H1 (cell line): ENCODE measurements around the gene ZSCAN21. TPM values are rescaled to one million over a fixed set of nuclear protein-coding genes. Genes with fewer than 3 reads are reported as not detected.

ENCODE experiments used
- CTCF ChIA-PET: fragments of 300-600 bp; sonication (Branson Sonifier 250); formaldehyde crosslinking; loops from one replicate; lab custom pipeline; 2021; ENCODE audit not compliant: partially characterized antibody; lab: Charles Lee
- POLR2A ChIA-PET: fragments of 300-600 bp; sonication (Branson Sonifier 250); formaldehyde crosslinking; loops from one replicate; lab custom pipeline; 2021; ENCODE audit warnings: inconsistent platforms; ENCODE audit not compliant: partially characterized antibody; lab: Charles Lee
- DNase-seq, 2 experiments: peaks; one replicate each; pipeline versions ENCODE4 v3.0.0 to v3.0.0-alpha.2; 2010 to 2022; ENCODE audit warnings: low spot score in 2 of 2, low read depth in 1 of 2, mixed read lengths in 1 of 2
- FAIRE-seq: peaks from 2 replicates; lab custom pipeline; 2011; peaks lifted over from hg19 to GRCh38; lab: Jason Lieb, UNC
- H2AFZ ChIP-seq: 2 replicates; pipeline ENCODE4 v1.8.1; 2012; ENCODE audit warnings: low read length, inconsistent platforms
- H2AK5ac ChIP-seq: 2 replicates; pipeline ENCODE4 v1.6.1; 2013; ENCODE audit warnings: low read depth, low read length
- H2BK120ac ChIP-seq: replicated peaks from 2 replicates; pipeline ENCODE3; 2013; ENCODE audit warnings: low read depth, low read length, inconsistent platforms
- H2BK12ac ChIP-seq: 2 replicates; pipeline ENCODE4 v1.6.1; 2013; ENCODE audit warnings: low read depth, low read length
- H2BK15ac ChIP-seq: 2 replicates; pipeline ENCODE4 v1.6.1; 2013; ENCODE audit warnings: low read length
- H2BK20ac ChIP-seq: 2 replicates; pipeline ENCODE4 v1.6.1; 2013; ENCODE audit warnings: low read length
- H2BK5ac ChIP-seq: 2 replicates; pipeline ENCODE4 v1.6.1; 2013; ENCODE audit warnings: low read depth, low read length
- H3K14ac ChIP-seq: 2 replicates; pipeline ENCODE4 v1.6.1; 2013; ENCODE audit warnings: inconsistent platforms; ENCODE audit not compliant: insufficient read length
- H3K18ac ChIP-seq: 2 replicates; pipeline ENCODE4 v1.6.1; 2013; ENCODE audit warnings: low read length; ENCODE audit errors: extremely low read depth
- H3K23ac ChIP-seq: 2 replicates; pipeline ENCODE4 v1.6.1; 2013; ENCODE audit warnings: inconsistent platforms; ENCODE audit not compliant: insufficient read length
- H3K23me2 ChIP-seq: 2 replicates; pipeline ENCODE4 v1.6.1; 2013; ENCODE audit warnings: low read depth, low read length
- H3K27ac ChIP-seq: 2 replicates; pipeline ENCODE4 v1.6.1; 2011; ENCODE audit warnings: low read depth, low read length, inconsistent platforms
- H3K27me3 ChIP-seq, 4 experiments: replicated peaks in 1 of 4; 1 replicate in 1 of 4; 2 replicates in 3 of 4; pipeline versions ENCODE4 v1.6.1 to v1.8.1; 2011 to 2013; ENCODE audit warnings: low read length in 3 of 4, mild to moderate bottlenecking in 3 of 4, inconsistent platforms in 2 of 4, mixed read lengths in 2 of 4, moderate library complexity in 1 of 4; ENCODE audit not compliant: control insufficient read depth in 3 of 4, insufficient read depth in 3 of 4; ENCODE audit errors: extremely low read depth in 1 of 4
- H3K36me3 ChIP-seq, 4 experiments: 2 replicates each; pipeline versions ENCODE4 v1.6.1 to v1.8.1; 2011 to 2013; ENCODE audit warnings: mild to moderate bottlenecking in 4 of 4, low read length in 3 of 4, moderate library complexity in 2 of 4, control low read depth in 1 of 4, inconsistent platforms in 1 of 4; ENCODE audit not compliant: insufficient read depth in 4 of 4, control insufficient read depth in 2 of 4
- H3K4ac ChIP-seq: replicated peaks from 2 replicates; pipeline ENCODE3; 2013; ENCODE audit warnings: low read length, low read depth, mixed read lengths, inconsistent platforms; ENCODE audit not compliant: insufficient read length
- H3K4me1 ChIP-seq, 4 experiments: replicated peaks in 1 of 4; 1 replicate in 1 of 4; 2 replicates in 3 of 4; pipeline versions ENCODE4 v1.6.1 to v1.8.1; 2011 to 2013; ENCODE audit warnings: low read length in 3 of 4, inconsistent platforms in 2 of 4, mixed read lengths in 1 of 4; ENCODE audit not compliant: insufficient read depth in 4 of 4, control insufficient read depth in 3 of 4
- H3K4me2 ChIP-seq, 2 experiments: 2 replicates each; pipeline versions ENCODE4 v1.6.1 to v1.8.1; 2011 to 2013; ENCODE audit warnings: low read depth in 2 of 2, low read length in 2 of 2, control low read depth in 1 of 2, inconsistent platforms in 1 of 2, mild to moderate bottlenecking in 1 of 2; ENCODE audit not compliant: insufficient read depth in 1 of 2
- H3K4me3 ChIP-seq, 4 experiments: fragments of 200-600, 300-600 bp in 1 of 4; sonication (generic), shearing (Covaris generic), sonication (Bioruptor Twin) in 1 of 4; 2 replicates each; pipeline versions ENCODE4 v1.5.1 to v1.8.1; 2011 to 2016; ENCODE audit warnings: low read length in 4 of 4, low read depth in 3 of 4, control low read depth in 2 of 4, inconsistent platforms in 2 of 4, mild to moderate bottlenecking in 2 of 4, mixed read lengths in 1 of 4, moderate library complexity in 1 of 4; ENCODE audit not compliant: insufficient read depth in 2 of 4; ENCODE audit errors: extremely low read depth in 1 of 4
- H3K56ac ChIP-seq: replicated peaks from 2 replicates; pipeline ENCODE3; 2013; ENCODE audit warnings: low read depth, mild to moderate bottlenecking, mixed read lengths, low read length, inconsistent platforms; ENCODE audit not compliant: insufficient read length
- H3K79me1 ChIP-seq: 2 replicates; pipeline ENCODE4 v1.6.1; 2013; ENCODE audit warnings: low read depth, low read length, control low read depth
- H3K79me2 ChIP-seq, 2 experiments: 2 replicates each; pipeline versions ENCODE4 v1.6.1 to v1.8.1; 2012 to 2013; ENCODE audit warnings: low read length in 2 of 2, mild to moderate bottlenecking in 2 of 2, inconsistent platforms in 1 of 2; ENCODE audit not compliant: insufficient read depth in 2 of 2, control insufficient read depth in 1 of 2
- H3K9ac ChIP-seq, 4 experiments: replicated peaks in 1 of 4; 1 replicate in 1 of 4; 2 replicates in 3 of 4; pipeline versions ENCODE4 v1.6.1 to v1.8.1; 2011 to 2013; ENCODE audit warnings: low read depth in 3 of 4, low read length in 3 of 4, control low read depth in 2 of 4, mild to moderate bottlenecking in 2 of 4, moderate library complexity in 2 of 4, inconsistent platforms in 1 of 4; ENCODE audit errors: extremely low read depth in 1 of 4
- H3K9me3 ChIP-seq, 2 experiments: 2 replicates each; pipeline versions ENCODE4 v1.6.1 to v1.8.1; 2012 to 2013; ENCODE audit warnings: mild to moderate bottlenecking in 2 of 2, moderate library complexity in 2 of 2, control low read depth in 1 of 2, inconsistent platforms in 1 of 2, low read depth in 1 of 2, low read length in 1 of 2, mixed read lengths in 1 of 2; ENCODE audit not compliant: insufficient read depth in 2 of 2
- H4K20me1 ChIP-seq, 2 experiments: replicated peaks in 1 of 2; 2 replicates each; pipeline versions ENCODE3 to v1.8.1; 2011 to 2013; ENCODE audit warnings: inconsistent platforms in 2 of 2, low read length in 2 of 2, mild to moderate bottlenecking in 1 of 2; ENCODE audit not compliant: insufficient read depth in 2 of 2, control insufficient read depth in 1 of 2
- H4K5ac ChIP-seq: 2 replicates; pipeline ENCODE4 v1.6.1; 2013; ENCODE audit warnings: low read length, low read depth, mixed read lengths, inconsistent platforms; ENCODE audit not compliant: insufficient read length
- H4K8ac ChIP-seq: 2 replicates; pipeline ENCODE4 v1.8.0; 2013; ENCODE audit warnings: mild to moderate bottlenecking, moderate library complexity, low read length, inconsistent platforms; ENCODE audit not compliant: insufficient read depth; ENCODE audit errors: extremely low read depth
- H4K91ac ChIP-seq: replicated peaks from 2 replicates; pipeline ENCODE3; 2013; ENCODE audit warnings: low read length, mixed read lengths, inconsistent platforms; ENCODE audit not compliant: insufficient read length
- HDAC2 ChIP-seq, 2 experiments: fragments of 300-600 bp in 1 of 2; sonication (generic) in 1 of 2; IDR thresholded peaks; 2 replicates each; pipeline ENCODE4 v1.6.1; 2011 to 2012; ENCODE audit warnings: low read depth in 2 of 2, low read length in 2 of 2, mild to moderate bottlenecking in 2 of 2, moderate library complexity in 2 of 2, borderline replicate concordance in 1 of 2, inconsistent platforms in 1 of 2
- POLR2A ChIP-seq, 2 experiments: IDR thresholded peaks; 1 replicate in 1 of 2; 2 replicates in 1 of 2; pipeline ENCODE4 v1.6.1; 2011; ENCODE audit warnings: low read depth in 2 of 2, low read length in 2 of 2, mild to moderate bottlenecking in 2 of 2; ENCODE audit errors: control extremely low read depth in 1 of 2
- POLR2AphosphoS5 ChIP-seq: IDR thresholded peaks from 2 replicates; pipeline ENCODE4 v1.6.1; 2011; ENCODE audit warnings: low read depth, low read length
- WGBS, 2 experiments: shearing (Covaris generic) in 1 of 2; methylation state at CpG; one replicate each; pipeline versions ENCODE4 v1.1.6 to v1.1.7; 2013 to 2015; ENCODE audit warnings: low lambda C conversion rate in 2 of 2, mixed read lengths in 2 of 2, inconsistent platforms in 1 of 2, low coverage in 1 of 2, missing lambda C conversion rate in 1 of 2; ENCODE audit not compliant: insufficient replicate concordance in 2 of 2, insufficient coverage in 1 of 2, insufficient read length in 1 of 2; ENCODE audit errors: extremely low coverage in 1 of 2, missing lambda C conversion rate in 1 of 2; 5-methylcytosine and 5-hydroxymethylcytosine counted together
- polyA plus RNA-seq, 7 experiments: library from polyadenylated mRNA; depleted of rRNA in 3 of 7; stranded (reverse) in 5 of 7; unstranded in 2 of 7; fragments of >200 nt in 5 of 7; fragments of 200-250 nt in 2 of 7; gene quantifications; 1 replicate in 5 of 7; 2 replicates in 1 of 7; 4 replicates in 1 of 7; pipeline versions ENCODE4 v1.2.1 to v1.2.3, GENCODE V29; 2011 to 2013; ENCODE audit warnings: missing spikeins in 2 of 7, mixed read lengths in 2 of 7
- total RNA-seq: library from RNA; stranded (reverse); fragmentation: NEBNext Ultra II Directional; extraction: Animal tissue kit (Norgen Biotek cat#: 25700); gene quantifications from 2 replicates; pipeline ENCODE4 v1.2.1, GENCODE V29; 2021
- TF ChIP-seq, protein P1 (sequence below), 3 experiments: IDR thresholded peaks; 1 replicate in 2 of 3; 2 replicates in 1 of 3; pipeline versions ENCODE4 v1.5.1 to v1.6.1; 2011; ENCODE audit warnings: low read length in 3 of 3, mild to moderate bottlenecking in 3 of 3, inconsistent platforms in 2 of 3, low read depth in 1 of 3, moderate library complexity in 1 of 3; ENCODE audit not compliant: insufficient read depth in 1 of 3; ENCODE audit errors: control extremely low read depth in 1 of 3

ZSCAN21 gene
- total and polyA plus RNA-seq, 2 of the 8 experiments (the other 6 are each of a cell fraction or from before 2014, with no cell fraction given) = 15.4 to 26.1 TPM

DNA sequence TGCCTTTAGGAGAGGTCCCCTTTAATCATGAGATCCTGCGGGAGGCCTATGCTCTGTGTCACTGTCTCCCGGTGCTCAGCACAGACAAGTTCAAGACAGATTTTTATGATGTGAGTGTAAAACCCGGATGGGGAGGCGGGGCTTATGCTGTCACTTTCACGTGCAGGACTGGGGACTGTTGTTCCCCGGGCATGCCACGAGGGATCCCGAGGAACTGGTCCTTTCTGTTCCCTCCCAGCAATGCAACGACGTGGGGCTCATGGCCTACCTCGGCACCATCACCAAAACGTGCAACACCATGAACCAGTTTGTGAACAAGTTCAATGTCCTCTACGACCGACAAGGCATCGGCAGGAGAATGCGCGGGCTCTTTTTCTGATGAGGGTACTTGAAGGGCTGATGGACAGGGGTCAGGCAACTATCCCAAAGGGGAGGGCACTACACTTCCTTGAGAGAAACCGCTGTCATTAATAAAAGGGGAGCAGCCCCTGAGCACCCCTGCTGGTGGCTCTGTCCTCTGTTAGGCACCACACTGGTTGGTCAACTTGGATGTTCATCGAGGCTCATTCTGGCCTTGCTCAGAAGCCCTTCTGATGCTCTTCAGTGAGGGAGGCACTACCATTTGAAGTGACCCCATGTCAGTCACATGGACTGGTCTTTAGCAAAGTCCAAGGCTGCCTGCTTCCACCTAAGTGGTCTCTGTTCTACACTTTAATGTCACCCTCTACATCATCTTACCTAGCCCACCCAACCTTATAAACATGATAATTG is 42.0 kb downstream of the ZSCAN21 start:
- no peak overlapping the region for H3K18ac ChIP-seq
- DNase-seq (peak in 1 of 2 experiments; percentile 67), FAIRE-seq (no peak)
- H4K20me1 ChIP-seq = peaks cover 20 to 28% of the 10 kb centered on the region in 2 experiments
- peaks cover 0 to 14% of the 10 kb centered on the region in 2 experiments; a peak in 1 of 4 replicates for H3K79me2 ChIP-seq
- no peak overlapping the region for H3K4me3 ChIP-seq
- peaks cover 4% of the 10 kb centered on the region; the same call in 1 of the 2 replicates for H3K23me2 ChIP-seq
- 0 out of 2 replicates have a peak overlapping the region, but pooled peaks have one; percentile 18 for H3K27ac ChIP-seq
- H3K56ac ChIP-seq = no peak overlapping the region
- 88% methylated on average over 19 of the region's 19 CpGs; no CpG with 5 or more reads in 1 of the 2 experiments for WGBS, 2 experiments
- no peak overlapping the region for H2BK12ac ChIP-seq
- no peaks in the 10 kb centered on the region; a peak in 1 of 7 replicates for H3K4me1 ChIP-seq
- peaks cover 52 to 63% (median 58%) of the 10 kb centered on the region in 4 experiments for H3K36me3 ChIP-seq
- no peak overlapping the region for H2BK20ac ChIP-seq
- no peaks in the 10 kb centered on the region for H3K9me3 ChIP-seq
- H2BK120ac ChIP-seq = no peak overlapping the region
- POLR2A ChIA-PET = interaction anchor here (0.7 to 19.5 kb wide), 17 partner anchors 7 to 76 kb away, joined by 3 to 722 read pairs (median 5); partner anchors contain the start of genes AP4M1, COPS6, LAMTOR4 and MBLAC1
- H4K91ac ChIP-seq = no peak overlapping the region
- H3K14ac ChIP-seq = no peak overlapping the region
- H3K4ac ChIP-seq = no peak overlapping the region
- H4K8ac ChIP-seq = no peak overlapping the region; the same call in 1 of the 2 replicates
- H3K23ac ChIP-seq = no peak overlapping the region
- H2AK5ac ChIP-seq = no peak overlapping the region
- H3K9ac ChIP-seq = no peak overlapping the region; a peak in 1 of 7 replicates
- no peak overlapping the region for H2BK15ac ChIP-seq
- peaks cover 9% of the 10 kb centered on the region for H3K79me1 ChIP-seq
- H3K27me3 ChIP-seq = no peaks in the 10 kb centered on the region
- no peak overlapping the region for H3K4me2 ChIP-seq
- no peak overlapping the region for H2AFZ ChIP-seq
- no peak overlapping the region for H2BK5ac ChIP-seq
- CTCF ChIA-PET = interaction anchor here (1.1 to 2.4 kb wide), 4 partner anchors 9 to 72 kb away, joined by 3 to 5 read pairs (median 4); partner anchors contain the start of gene MCM7
- no peak overlapping the region for H4K5ac ChIP-seq
- TF ChIP-seq HDAC2 (IDR thresholded peaks at IDR 0.05; ENCODE audit: borderline replicate concordance in 1 of 2, low read depth in 2 of 2, low read length in 2 of 2) (no peak), POLR2AphosphoS5 (peak; percentile 96), POLR2A (IDR thresholded peaks at IDR 0.05; ENCODE audit: control extremely low read depth in 1 of 2, low read depth in 2 of 2, low read length in 2 of 2) (peak; percentile 94 to 95)
- TF ChIP-seq, protein P1, sequence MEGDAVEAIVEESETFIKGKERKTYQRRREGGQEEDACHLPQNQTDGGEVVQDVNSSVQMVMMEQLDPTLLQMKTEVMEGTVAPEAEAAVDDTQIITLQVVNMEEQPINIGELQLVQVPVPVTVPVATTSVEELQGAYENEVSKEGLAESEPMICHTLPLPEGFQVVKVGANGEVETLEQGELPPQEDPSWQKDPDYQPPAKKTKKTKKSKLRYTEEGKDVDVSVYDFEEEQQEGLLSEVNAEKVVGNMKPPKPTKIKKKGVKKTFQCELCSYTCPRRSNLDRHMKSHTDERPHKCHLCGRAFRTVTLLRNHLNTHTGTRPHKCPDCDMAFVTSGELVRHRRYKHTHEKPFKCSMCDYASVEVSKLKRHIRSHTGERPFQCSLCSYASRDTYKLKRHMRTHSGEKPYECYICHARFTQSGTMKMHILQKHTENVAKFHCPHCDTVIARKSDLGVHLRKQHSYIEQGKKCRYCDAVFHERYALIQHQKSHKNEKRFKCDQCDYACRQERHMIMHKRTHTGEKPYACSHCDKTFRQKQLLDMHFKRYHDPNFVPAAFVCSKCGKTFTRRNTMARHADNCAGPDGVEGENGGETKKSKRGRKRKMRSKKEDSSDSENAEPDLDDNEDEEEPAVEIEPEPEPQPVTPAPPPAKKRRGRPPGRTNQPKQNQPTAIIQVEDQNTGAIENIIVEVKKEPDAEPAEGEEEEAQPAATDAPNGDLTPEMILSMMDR (IDR thresholded peaks at IDR 0.05; ENCODE audit: control extremely low read depth in 1 of 3, insufficient read depth in 1 of 3, low read depth in 1 of 3, low read length in 3 of 3) = peak in 1 of 3 experiments; percentile 28; a peak in 1 of 4 replicates
